SK-N-SH treated with all-trans-retinoic acid at 6 μM for 48 hours (cell line): Measurements from ENCODE around the gene REV3L.

Experiments
- CSDC2 ChIP-seq: fragments of 250-450 bp; sonication (Bioruptor Pico); IDR thresholded peaks from 2 replicates; pipeline ENCODE4 v1.5.0; 2020; ENCODE audit warnings: mild to moderate bottlenecking, moderate library complexity
- RARB ChIP-seq: fragments of 250-450 bp; sonication (Bioruptor Pico); IDR thresholded peaks from 2 replicates; pipeline ENCODE4 v1.8.0; 2021; ENCODE audit warnings: mild to moderate bottlenecking, moderate library complexity
- ZFP3 ChIP-seq: fragments of 250-450 bp; sonication (Bioruptor Pico); IDR thresholded peaks from 2 replicates; pipeline ENCODE4 v1.5.0; 2020; ENCODE audit warnings: mild to moderate bottlenecking, moderate library complexity

GRCh38 chr6:111437573-111437972, 45.4 kb downstream of the REV3L start:
- TF ChIP-seq RARB (CRISPR knock-in tag), result no peak
- no peak for TF ChIP-seq CSDC2 (CRISPR knock-in tag)
- TF ChIP-seq ZFP3 (CRISPR knock-in tag), result no peak
